ENCODE data around the gene PCK1. TPM values are rescaled to one million over a fixed set of nuclear protein-coding genes. Genes with fewer than 3 reads are reported as not detected.

The PCK1 gene
- total RNA-seq, 1 experiment from 2014 or later, result 0.17 TPM

- POLR2A ChIA-PET, result no interaction called here
- peak; percentile 22 for DNase-seq (ENCODE audit: low spot score)
Observed at GRCh38 chr20:57573242-57573641, 12.3 kb downstream of the PCK1 start.

DNA sequence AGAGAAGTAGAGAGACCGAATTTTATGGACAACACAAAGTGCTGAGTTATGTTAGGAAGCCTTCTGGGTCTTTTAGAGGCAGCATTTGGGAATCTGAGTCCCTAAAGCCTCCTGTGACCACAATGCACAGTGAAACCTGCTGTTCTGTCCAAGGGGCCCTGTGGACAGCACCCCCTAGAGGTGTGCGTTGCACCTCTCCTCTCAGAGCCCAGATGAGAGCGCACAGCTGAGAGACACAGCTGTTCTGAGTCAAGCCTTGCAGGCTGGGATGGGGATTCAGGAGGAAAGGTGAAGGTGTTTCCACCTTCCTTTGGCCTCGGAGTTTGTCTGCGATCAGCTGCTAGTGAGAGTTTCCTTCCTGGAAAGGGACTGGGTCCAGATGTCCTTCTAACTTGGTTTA is 13.0 kb downstream of the PCK1 start:
- POLR2A ChIA-PET, result no interaction called here
- no peak overlapping the region for H3K4me3 Mint-ChIP-seq
- no peaks in the 10 kb centered on the region for H3K36me3 Mint-ChIP-seq
- DNase-seq (ENCODE audit: low spot score) (peak; percentile 51), ATAC-seq (peak; percentile 76)
- CTCF ChIA-PET, result interaction anchor here (0.6 to 2.1 kb wide), 16 partner anchors 9 to 121 kb away, joined by 3 to 9 read pairs (median 3); partner anchors contain the start of gene PCK1
- H3K4me1 Mint-ChIP-seq, result peaks cover 27% of the 10 kb centered on the region
- H3K27ac Mint-ChIP-seq, result no peak overlapping the region
- TF ChIP-seq ETV6 (CRISPR knock-in tag; IDR thresholded peaks at IDR 0.05), result no peak
- TF ChIP-seq, protein P1, sequence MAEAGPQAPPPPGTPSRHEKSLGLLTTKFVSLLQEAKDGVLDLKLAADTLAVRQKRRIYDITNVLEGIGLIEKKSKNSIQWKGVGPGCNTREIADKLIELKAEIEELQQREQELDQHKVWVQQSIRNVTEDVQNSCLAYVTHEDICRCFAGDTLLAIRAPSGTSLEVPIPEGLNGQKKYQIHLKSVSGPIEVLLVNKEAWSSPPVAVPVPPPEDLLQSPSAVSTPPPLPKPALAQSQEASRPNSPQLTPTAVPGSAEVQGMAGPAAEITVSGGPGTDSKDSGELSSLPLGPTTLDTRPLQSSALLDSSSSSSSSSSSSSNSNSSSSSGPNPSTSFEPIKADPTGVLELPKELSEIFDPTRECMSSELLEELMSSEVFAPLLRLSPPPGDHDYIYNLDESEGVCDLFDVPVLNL (CRISPR knock-in tag; IDR thresholded peaks at IDR 0.05; ENCODE audit: borderline replicate concordance, low read depth), result no peak
- peak; percentile 49 for TF ChIP-seq CTCF (IDR thresholded peaks at IDR 0.05)
- no peak for TF ChIP-seq ZNF416 (CRISPR knock-in tag; IDR thresholded peaks at IDR 0.05)
- no peaks in the 10 kb centered on the region for H3K9me3 Mint-ChIP-seq
- peaks cover 4% of the 10 kb centered on the region for H3K27me3 Mint-ChIP-seq (ENCODE audit: low read depth)

More at GRCh38 chr20:57573242-57573641, 12.3 kb downstream of the PCK1 start:
- peaks cover 4% of the 10 kb centered on the region for H3K27me3 Mint-ChIP-seq (ENCODE audit: low read depth)
- no peak overlapping the region for H3K27ac Mint-ChIP-seq
- peaks cover 30% of the 10 kb centered on the region for H3K4me1 Mint-ChIP-seq
- TF ChIP-seq, protein P2, sequence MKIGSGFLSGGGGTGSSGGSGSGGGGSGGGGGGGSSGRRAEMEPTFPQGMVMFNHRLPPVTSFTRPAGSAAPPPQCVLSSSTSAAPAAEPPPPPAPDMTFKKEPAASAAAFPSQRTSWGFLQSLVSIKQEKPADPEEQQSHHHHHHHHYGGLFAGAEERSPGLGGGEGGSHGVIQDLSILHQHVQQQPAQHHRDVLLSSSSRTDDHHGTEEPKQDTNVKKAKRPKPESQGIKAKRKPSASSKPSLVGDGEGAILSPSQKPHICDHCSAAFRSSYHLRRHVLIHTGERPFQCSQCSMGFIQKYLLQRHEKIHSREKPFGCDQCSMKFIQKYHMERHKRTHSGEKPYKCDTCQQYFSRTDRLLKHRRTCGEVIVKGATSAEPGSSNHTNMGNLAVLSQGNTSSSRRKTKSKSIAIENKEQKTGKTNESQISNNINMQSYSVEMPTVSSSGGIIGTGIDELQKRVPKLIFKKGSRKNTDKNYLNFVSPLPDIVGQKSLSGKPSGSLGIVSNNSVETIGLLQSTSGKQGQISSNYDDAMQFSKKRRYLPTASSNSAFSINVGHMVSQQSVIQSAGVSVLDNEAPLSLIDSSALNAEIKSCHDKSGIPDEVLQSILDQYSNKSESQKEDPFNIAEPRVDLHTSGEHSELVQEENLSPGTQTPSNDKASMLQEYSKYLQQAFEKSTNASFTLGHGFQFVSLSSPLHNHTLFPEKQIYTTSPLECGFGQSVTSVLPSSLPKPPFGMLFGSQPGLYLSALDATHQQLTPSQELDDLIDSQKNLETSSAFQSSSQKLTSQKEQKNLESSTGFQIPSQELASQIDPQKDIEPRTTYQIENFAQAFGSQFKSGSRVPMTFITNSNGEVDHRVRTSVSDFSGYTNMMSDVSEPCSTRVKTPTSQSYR (CRISPR knock-in tag; IDR thresholded peaks at IDR 0.05), result no peak
- TF ChIP-seq, protein P3, sequence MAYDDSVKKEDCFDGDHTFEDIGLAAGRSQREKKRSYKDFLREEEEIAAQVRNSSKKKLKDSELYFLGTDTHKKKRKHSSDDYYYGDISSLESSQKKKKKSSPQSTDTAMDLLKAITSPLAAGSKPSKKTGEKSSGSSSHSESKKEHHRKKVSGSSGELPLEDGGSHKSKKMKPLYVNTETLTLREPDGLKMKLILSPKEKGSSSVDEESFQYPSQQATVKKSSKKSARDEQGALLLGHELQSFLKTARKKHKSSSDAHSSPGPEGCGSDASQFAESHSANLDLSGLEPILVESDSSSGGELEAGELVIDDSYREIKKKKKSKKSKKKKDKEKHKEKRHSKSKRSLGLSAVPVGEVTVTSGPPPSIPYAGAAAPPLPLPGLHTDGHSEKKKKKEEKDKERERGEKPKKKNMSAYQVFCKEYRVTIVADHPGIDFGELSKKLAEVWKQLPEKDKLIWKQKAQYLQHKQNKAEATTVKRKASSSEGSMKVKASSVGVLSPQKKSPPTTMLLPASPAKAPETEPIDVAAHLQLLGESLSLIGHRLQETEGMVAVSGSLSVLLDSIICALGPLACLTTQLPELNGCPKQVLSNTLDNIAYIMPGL (CRISPR knock-in tag; IDR thresholded peaks at IDR 0.05), result no peak
- TF ChIP-seq FOXK1 (CRISPR knock-in tag; IDR thresholded peaks at IDR 0.05) (no peak), ATF3 (CRISPR knock-in tag; conservative IDR thresholded peaks at IDR 0.05) (no peak), JAZF1 (CRISPR knock-in tag; IDR thresholded peaks at IDR 0.05) (no peak), SP1 (CRISPR knock-in tag; conservative IDR thresholded peaks at IDR 0.05) (no peak)
- TF ChIP-seq, protein P4, sequence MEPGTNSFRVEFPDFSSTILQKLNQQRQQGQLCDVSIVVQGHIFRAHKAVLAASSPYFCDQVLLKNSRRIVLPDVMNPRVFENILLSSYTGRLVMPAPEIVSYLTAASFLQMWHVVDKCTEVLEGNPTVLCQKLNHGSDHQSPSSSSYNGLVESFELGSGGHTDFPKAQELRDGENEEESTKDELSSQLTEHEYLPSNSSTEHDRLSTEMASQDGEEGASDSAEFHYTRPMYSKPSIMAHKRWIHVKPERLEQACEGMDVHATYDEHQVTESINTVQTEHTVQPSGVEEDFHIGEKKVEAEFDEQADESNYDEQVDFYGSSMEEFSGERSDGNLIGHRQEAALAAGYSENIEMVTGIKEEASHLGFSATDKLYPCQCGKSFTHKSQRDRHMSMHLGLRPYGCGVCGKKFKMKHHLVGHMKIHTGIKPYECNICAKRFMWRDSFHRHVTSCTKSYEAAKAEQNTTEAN (CRISPR knock-in tag; IDR thresholded peaks at IDR 0.05), result no peak
- no peaks in the 10 kb centered on the region for H3K36me3 Mint-ChIP-seq
- peak; percentile 51 for ATAC-seq
- CTCF ChIA-PET, result interaction anchor here (0.7 to 2.1 kb wide), 18 partner anchors 8 to 104 kb away, joined by 3 to 9 read pairs (median 4); partner anchors contain the start of gene PCK1
- H3K4me3 Mint-ChIP-seq, result peak overlapping the region; percentile 6; the same call in 1 of the 2 replicates
- no peaks in the 10 kb centered on the region for H3K9me3 Mint-ChIP-seq

GRCh38 chr20:57574954-57575353 is 14.0 kb downstream of the PCK1 start:
- H3K9me3 Mint-ChIP-seq, result no peaks in the 10 kb centered on the region
- peaks cover 4% of the 10 kb centered on the region for H3K27me3 Mint-ChIP-seq (ENCODE audit: low read depth)
- POLR2A ChIA-PET, result no interaction called here
- H3K4me1 Mint-ChIP-seq, result peaks cover 32% of the 10 kb centered on the region
- CTCF ChIA-PET, result interaction anchor here (1.1 kb wide), 1 partner anchor 61 kb away, joined by 3 read pairs; no protein-coding TSS in a partner anchor
- H3K4me3 Mint-ChIP-seq, result no peak overlapping the region
- no peak overlapping the region for H3K27ac Mint-ChIP-seq
- DNase-seq (ENCODE audit: low spot score) (no peak), ATAC-seq (no peak)
- no peaks in the 10 kb centered on the region for H3K36me3 Mint-ChIP-seq
- no peak for TF ChIP-seq IRF2 (CRISPR knock-in tag; IDR thresholded peaks at IDR 0.05; ENCODE audit: borderline replicate concordance, low read depth)
- TF ChIP-seq, protein P2 (CRISPR knock-in tag; IDR thresholded peaks at IDR 0.05), result no peak
- TF ChIP-seq, protein P5, sequence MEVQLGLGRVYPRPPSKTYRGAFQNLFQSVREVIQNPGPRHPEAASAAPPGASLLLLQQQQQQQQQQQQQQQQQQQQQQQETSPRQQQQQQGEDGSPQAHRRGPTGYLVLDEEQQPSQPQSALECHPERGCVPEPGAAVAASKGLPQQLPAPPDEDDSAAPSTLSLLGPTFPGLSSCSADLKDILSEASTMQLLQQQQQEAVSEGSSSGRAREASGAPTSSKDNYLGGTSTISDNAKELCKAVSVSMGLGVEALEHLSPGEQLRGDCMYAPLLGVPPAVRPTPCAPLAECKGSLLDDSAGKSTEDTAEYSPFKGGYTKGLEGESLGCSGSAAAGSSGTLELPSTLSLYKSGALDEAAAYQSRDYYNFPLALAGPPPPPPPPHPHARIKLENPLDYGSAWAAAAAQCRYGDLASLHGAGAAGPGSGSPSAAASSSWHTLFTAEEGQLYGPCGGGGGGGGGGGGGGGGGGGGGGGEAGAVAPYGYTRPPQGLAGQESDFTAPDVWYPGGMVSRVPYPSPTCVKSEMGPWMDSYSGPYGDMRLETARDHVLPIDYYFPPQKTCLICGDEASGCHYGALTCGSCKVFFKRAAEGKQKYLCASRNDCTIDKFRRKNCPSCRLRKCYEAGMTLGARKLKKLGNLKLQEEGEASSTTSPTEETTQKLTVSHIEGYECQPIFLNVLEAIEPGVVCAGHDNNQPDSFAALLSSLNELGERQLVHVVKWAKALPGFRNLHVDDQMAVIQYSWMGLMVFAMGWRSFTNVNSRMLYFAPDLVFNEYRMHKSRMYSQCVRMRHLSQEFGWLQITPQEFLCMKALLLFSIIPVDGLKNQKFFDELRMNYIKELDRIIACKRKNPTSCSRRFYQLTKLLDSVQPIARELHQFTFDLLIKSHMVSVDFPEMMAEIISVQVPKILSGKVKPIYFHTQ (CRISPR knock-in tag; IDR thresholded peaks at IDR 0.05), result no peak
- TF ChIP-seq, protein P1 (CRISPR knock-in tag; IDR thresholded peaks at IDR 0.05; ENCODE audit: borderline replicate concordance, low read depth), result no peak
- TF ChIP-seq NR2C2 (CRISPR knock-in tag; IDR thresholded peaks at IDR 0.05), result no peak

Data from WTC11 (cell line).